GM12878 (cell line): ENCODE data around the gene CPT2.

Source experiments
- CBX3 ChIP-seq: fragments of 200-600 bp; sonication (generic); IDR thresholded peaks from 2 replicates; pipeline ENCODE4 v1.6.1; 2016; ENCODE audit warnings: low read depth, borderline replicate concordance
- CREM ChIP-seq: IDR thresholded peaks from 2 replicates; pipeline ENCODE4 v1.6.1; 2014; ENCODE audit warnings: antibody characterized with exemption, low read depth
- CTCF ChIP-seq, 3 experiments: IDR thresholded peaks in 2 of 3; conservative IDR thresholded peaks in 1 of 3; 2 replicates each; pipeline ENCODE4 v1.5.1; 2011; ENCODE audit warnings: low read depth in 3 of 3, low read length in 3 of 3, mild to moderate bottlenecking in 3 of 3, control low read depth in 2 of 3, moderate library complexity in 2 of 3, inconsistent platforms in 1 of 3, mixed read lengths in 1 of 3; ENCODE audit not compliant: control insufficient read depth in 2 of 3, insufficient read depth in 1 of 3; ENCODE audit errors: extremely low read depth in 1 of 3
- GABPA ChIP-seq: IDR thresholded peaks from 2 replicates; pipeline ENCODE4 v1.6.1; 2014; ENCODE audit warnings: antibody characterized with exemption, low read depth, mild to moderate bottlenecking, inconsistent platforms
- IKZF2 ChIP-seq, 2 experiments: fragments of 450-650 bp; IDR thresholded peaks; 2 replicates each; pipeline ENCODE4 v1.6.1; 2017; ENCODE audit warnings: mild to moderate bottlenecking in 2 of 2, moderate library complexity in 2 of 2
- MYC ChIP-seq: IDR thresholded peaks from 2 replicates; pipeline ENCODE4 v1.6.1; 2011; ENCODE audit warnings: mild to moderate bottlenecking, low read length, moderate library complexity, inconsistent platforms; ENCODE audit not compliant: insufficient read depth, insufficient replicate concordance, insufficient read length, severe bottlenecking
- POLR2A ChIP-seq: IDR thresholded peaks from 2 replicates; pipeline ENCODE4 v1.6.1; 2011; ENCODE audit warnings: low read depth, mild to moderate bottlenecking, low read length
- RAD51 ChIP-seq: fragments of 450-650 bp; IDR thresholded peaks from 2 replicates; pipeline ENCODE4 v1.6.1; 2016; ENCODE audit warnings: moderate library complexity, mild to moderate bottlenecking, inconsistent platforms
- SRF ChIP-seq, 2 experiments: IDR thresholded peaks; 2 replicates each; pipeline ENCODE4 v1.6.1; 2011; ENCODE audit warnings: low read depth in 2 of 2, low read length in 2 of 2, mild to moderate bottlenecking in 1 of 2, moderate library complexity in 1 of 2
- TAF1 ChIP-seq: IDR thresholded peaks from 2 replicates; pipeline ENCODE4 v1.6.1; 2011; ENCODE audit warnings: mild to moderate bottlenecking, low read depth, low read length, borderline replicate concordance
- TF ChIP-seq, protein P1 (sequence below): IDR thresholded peaks from 2 replicates; pipeline ENCODE4 v1.6.1; 2012; ENCODE audit warnings: mild to moderate bottlenecking, low read depth, low read length

- TF ChIP-seq SRF (IDR thresholded peaks at IDR 0.05; ENCODE audit: low read depth in 2 of 2, low read length in 2 of 2): no peak
- TF ChIP-seq MYC: no peak
- TF ChIP-seq, protein P1, sequence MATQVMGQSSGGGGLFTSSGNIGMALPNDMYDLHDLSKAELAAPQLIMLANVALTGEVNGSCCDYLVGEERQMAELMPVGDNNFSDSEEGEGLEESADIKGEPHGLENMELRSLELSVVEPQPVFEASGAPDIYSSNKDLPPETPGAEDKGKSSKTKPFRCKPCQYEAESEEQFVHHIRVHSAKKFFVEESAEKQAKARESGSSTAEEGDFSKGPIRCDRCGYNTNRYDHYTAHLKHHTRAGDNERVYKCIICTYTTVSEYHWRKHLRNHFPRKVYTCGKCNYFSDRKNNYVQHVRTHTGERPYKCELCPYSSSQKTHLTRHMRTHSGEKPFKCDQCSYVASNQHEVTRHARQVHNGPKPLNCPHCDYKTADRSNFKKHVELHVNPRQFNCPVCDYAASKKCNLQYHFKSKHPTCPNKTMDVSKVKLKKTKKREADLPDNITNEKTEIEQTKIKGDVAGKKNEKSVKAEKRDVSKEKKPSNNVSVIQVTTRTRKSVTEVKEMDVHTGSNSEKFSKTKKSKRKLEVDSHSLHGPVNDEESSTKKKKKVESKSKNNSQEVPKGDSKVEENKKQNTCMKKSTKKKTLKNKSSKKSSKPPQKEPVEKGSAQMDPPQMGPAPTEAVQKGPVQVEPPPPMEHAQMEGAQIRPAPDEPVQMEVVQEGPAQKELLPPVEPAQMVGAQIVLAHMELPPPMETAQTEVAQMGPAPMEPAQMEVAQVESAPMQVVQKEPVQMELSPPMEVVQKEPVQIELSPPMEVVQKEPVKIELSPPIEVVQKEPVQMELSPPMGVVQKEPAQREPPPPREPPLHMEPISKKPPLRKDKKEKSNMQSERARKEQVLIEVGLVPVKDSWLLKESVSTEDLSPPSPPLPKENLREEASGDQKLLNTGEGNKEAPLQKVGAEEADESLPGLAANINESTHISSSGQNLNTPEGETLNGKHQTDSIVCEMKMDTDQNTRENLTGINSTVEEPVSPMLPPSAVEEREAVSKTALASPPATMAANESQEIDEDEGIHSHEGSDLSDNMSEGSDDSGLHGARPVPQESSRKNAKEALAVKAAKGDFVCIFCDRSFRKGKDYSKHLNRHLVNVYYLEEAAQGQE: no peak
- TF ChIP-seq TAF1: no peak
- no peak for TF ChIP-seq GABPA
- no peak for TF ChIP-seq CTCF (IDR thresholded peaks at IDR 0.05 in 2 of 3, conservative IDR thresholded peaks at IDR 0.05 in 1 of 3; ENCODE audit: control insufficient read depth in 2 of 3, extremely low read depth in 1 of 3, insufficient read depth in 1 of 3, low read depth in 3 of 3, low read length in 3 of 3)
- no peak for TF ChIP-seq IKZF2 (IDR thresholded peaks at IDR 0.05)
- no peak for TF ChIP-seq POLR2A
- no peak for TF ChIP-seq CREM
- no peak for TF ChIP-seq CBX3
- TF ChIP-seq RAD51: no peak
These were observed 31.1 kb upstream of the CPT2 start for GRCh38 chr1:53165408-53165961.
